Mucosa of rectum (tissue), 2 donors: ENCODE measurements around the gene ACOXL.

Experiments used
- H3K27ac ChIP-seq, 2 donors: one replicate each; pipeline ENCODE4 v1.7.0; 2013; ENCODE audit warnings: inconsistent platforms in 2 of 2, low read depth in 2 of 2, low read length in 2 of 2
- H3K27me3 ChIP-seq, 2 donors: one replicate each; pipeline ENCODE4 v1.7.0; 2013; ENCODE audit warnings: low read length in 2 of 2; ENCODE audit not compliant: control insufficient read depth in 2 of 2, insufficient read depth in 2 of 2
- H3K36me3 ChIP-seq, 2 donors: one replicate each; pipeline ENCODE4 v1.7.0; 2013; ENCODE audit warnings: low read length in 2 of 2; ENCODE audit not compliant: control insufficient read depth in 2 of 2, insufficient read depth in 2 of 2
- H3K4me1 ChIP-seq, 2 donors: one replicate each; pipeline ENCODE4 v1.7.0; 2013; ENCODE audit warnings: low read length in 2 of 2, mild to moderate bottlenecking in 1 of 2; ENCODE audit not compliant: control insufficient read depth in 2 of 2, insufficient read depth in 2 of 2
- H3K4me3 ChIP-seq, 2 donors: one replicate each; pipeline ENCODE4 v1.7.0; 2013; ENCODE audit warnings: low read length in 2 of 2
- H3K9ac ChIP-seq, 2 donors: one replicate each; pipeline ENCODE4 v1.7.0; 2013; ENCODE audit warnings: low read length in 2 of 2, low read depth in 1 of 2, mild to moderate bottlenecking in 1 of 2
- H3K9me3 ChIP-seq, 2 donors: one replicate each; pipeline ENCODE4 v1.7.0; 2013; ENCODE audit warnings: low read length in 2 of 2; ENCODE audit not compliant: control insufficient read depth in 2 of 2
- donor health status: healthy.
- donor health status: Normal muscosa, but diverticular disease.

Gene ACOXL

GRCh38 chr2:110870545-110870944, 138.2 kb downstream of the ACOXL start:
- no peaks in the 10 kb centered on the region for H3K36me3 ChIP-seq
- no peak overlapping the region for H3K27ac ChIP-seq
- no peaks in the 10 kb centered on the region for H3K27me3 ChIP-seq
- no peak overlapping the region for H3K4me3 ChIP-seq
- no peak overlapping the region for H3K9ac ChIP-seq
- no peaks in the 10 kb centered on the region for H3K9me3 ChIP-seq
- H3K4me1 ChIP-seq: no peaks in the 10 kb centered on the region

GRCh38 chr2:110871637-110872036, 139.3 kb downstream of the ACOXL start:
- Histone ChIP-seq H3K4me1 (no peaks in the 10 kb centered on the region), H3K4me3 (no peak overlapping the region), H3K9me3 (no peaks in the 10 kb centered on the region), H3K27ac (no peak overlapping the region), H3K36me3 (no peaks in the 10 kb centered on the region), H3K9ac (no peak overlapping the region), H3K27me3 (no peaks in the 10 kb centered on the region)

GRCh38 chr2:110872521-110872920, 140.1 kb downstream of the ACOXL start:
- Histone ChIP-seq H3K27ac (no peak overlapping the region), H3K27me3 (no peaks in the 10 kb centered on the region), H3K9ac (no peak overlapping the region), H3K36me3 (no peaks in the 10 kb centered on the region), H3K4me1 (no peaks in the 10 kb centered on the region), H3K9me3 (no peaks in the 10 kb centered on the region), H3K4me3 (no peak overlapping the region)

- no peaks in the 10 kb centered on the region for H3K36me3 ChIP-seq
- no peaks in the 10 kb centered on the region for H3K4me1 ChIP-seq
- no peak overlapping the region for H3K4me3 ChIP-seq
- H3K9ac ChIP-seq: no peak overlapping the region
- no peak overlapping the region for H3K27ac ChIP-seq
- no peaks in the 10 kb centered on the region for H3K9me3 ChIP-seq
- H3K27me3 ChIP-seq: no peaks in the 10 kb centered on the region
Measured at GRCh38 chr2:110873056-110873502, 140.7 kb downstream of the ACOXL start.

GRCh38 chr2:110873597-110874452, 141.5 kb downstream of the ACOXL start:
- H3K27ac ChIP-seq: no peak overlapping the region
- H3K4me3 ChIP-seq: no peak overlapping the region
- no peaks in the 10 kb centered on the region for H3K4me1 ChIP-seq
- H3K9me3 ChIP-seq: no peaks in the 10 kb centered on the region
- H3K9ac ChIP-seq: no peak overlapping the region
- H3K27me3 ChIP-seq: no peaks in the 10 kb centered on the region
- H3K36me3 ChIP-seq: no peaks in the 10 kb centered on the region

- H3K4me1 ChIP-seq: no peaks in the 10 kb centered on the region
- no peaks in the 10 kb centered on the region for H3K9me3 ChIP-seq
- no peak overlapping the region for H3K27ac ChIP-seq
- no peaks in the 10 kb centered on the region for H3K27me3 ChIP-seq
- H3K9ac ChIP-seq: no peak overlapping the region
- no peak overlapping the region for H3K4me3 ChIP-seq
- no peaks in the 10 kb centered on the region for H3K36me3 ChIP-seq
Measured at GRCh38 chr2:110874453-110875383, 142.3 kb downstream of the ACOXL start.

GRCh38 chr2:110875384-110875725, 143.0 kb downstream of the ACOXL start:
- no peak overlapping the region for H3K27ac ChIP-seq
- no peak overlapping the region for H3K4me3 ChIP-seq
- H3K27me3 ChIP-seq: no peaks in the 10 kb centered on the region
- no peak overlapping the region for H3K9ac ChIP-seq
- H3K36me3 ChIP-seq: no peaks in the 10 kb centered on the region
- no peaks in the 10 kb centered on the region for H3K9me3 ChIP-seq
- H3K4me1 ChIP-seq: no peaks in the 10 kb centered on the region

- no peaks in the 10 kb centered on the region for H3K9me3 ChIP-seq
- no peak overlapping the region for H3K27ac ChIP-seq
- H3K36me3 ChIP-seq: no peaks in the 10 kb centered on the region
- H3K9ac ChIP-seq: no peak overlapping the region
- H3K4me3 ChIP-seq: no peak overlapping the region
- no peaks in the 10 kb centered on the region for H3K27me3 ChIP-seq
- H3K4me1 ChIP-seq: no peaks in the 10 kb centered on the region
Measured at GRCh38 chr2:110876167-110876999, 144.0 kb downstream of the ACOXL start.

- Histone ChIP-seq H3K4me1 (no peaks in the 10 kb centered on the region), H3K4me3 (no peak overlapping the region), H3K27me3 (no peaks in the 10 kb centered on the region), H3K9ac (no peak overlapping the region), H3K27ac (no peak overlapping the region), H3K9me3 (no peaks in the 10 kb centered on the region), H3K36me3 (no peaks in the 10 kb centered on the region)
Measured at GRCh38 chr2:110877031-110877827, 144.9 kb downstream of the ACOXL start.
